Lower lobe of right lung (tissue), 2 donors: ENCODE measurements around the gene TSN. TPM values are rescaled to one million over a fixed set of nuclear protein-coding genes. Genes with fewer than 3 reads are reported as not detected.

Experiments used
- ATAC-seq, 2 donors: fragments of 200-7000 bp; cut with Tn5 transposase; one replicate each; pipeline ENCODE4 v1.9.1; 2020 to 2022; ENCODE audit warnings: mild to moderate bottlenecking in 2 of 2, moderate library complexity in 2 of 2
- DNase-seq: peaks from one replicate; pipeline ENCODE4 v3.0.0-alpha.2; 2020
- H3K27ac ChIP-seq: fragments of 200-600 bp; one replicate; pipeline ENCODE4 v1.8.0; 2022
- H3K27me3 ChIP-seq: fragments of 200-600 bp; one replicate; pipeline ENCODE4 v1.8.0; 2022; ENCODE audit warnings: low read depth
- H3K36me3 ChIP-seq: fragments of 200-600 bp; one replicate; pipeline ENCODE4 v1.8.0; 2022; ENCODE audit warnings: mild to moderate bottlenecking
- H3K4me1 ChIP-seq: fragments of 200-600 bp; one replicate; pipeline ENCODE4 v1.8.0; 2022
- H3K4me3 ChIP-seq: fragments of 200-600 bp; one replicate; pipeline ENCODE4 v1.8.0; 2022; ENCODE audit warnings: mild to moderate bottlenecking
- H3K9me3 ChIP-seq: fragments of 200-600 bp; one replicate; pipeline ENCODE4 v1.8.0; 2022
- intact Hi-C: fragments of 100-400 bp; cut with DNase I; formaldehyde crosslinking; loops from one replicate; pipeline ENCODE4 v1.11.0; 2022
- total RNA-seq: library from RNA; stranded (reverse); fragmentation: NEBNext Ultra II Directional; extraction: Animal tissue kit (Norgen Biotek cat#: 25700); gene quantifications from one replicate; pipeline ENCODE4 v1.2.1, GENCODE V29; 2021
- TF ChIP-seq, protein P1 (sequence below): fragments of 200-600 bp; IDR thresholded peaks from one replicate; pipeline ENCODE4 v1.8.0; 2022; ENCODE audit warnings: antibody characterized with exemption, mild to moderate bottlenecking
- donor health status: DM: no; HTN: yes; CAD: no; lungs with severe emphysema.

The TSN gene
- total RNA-seq, 1 donor from 2014 or later = 36.2 TPM

DNA sequence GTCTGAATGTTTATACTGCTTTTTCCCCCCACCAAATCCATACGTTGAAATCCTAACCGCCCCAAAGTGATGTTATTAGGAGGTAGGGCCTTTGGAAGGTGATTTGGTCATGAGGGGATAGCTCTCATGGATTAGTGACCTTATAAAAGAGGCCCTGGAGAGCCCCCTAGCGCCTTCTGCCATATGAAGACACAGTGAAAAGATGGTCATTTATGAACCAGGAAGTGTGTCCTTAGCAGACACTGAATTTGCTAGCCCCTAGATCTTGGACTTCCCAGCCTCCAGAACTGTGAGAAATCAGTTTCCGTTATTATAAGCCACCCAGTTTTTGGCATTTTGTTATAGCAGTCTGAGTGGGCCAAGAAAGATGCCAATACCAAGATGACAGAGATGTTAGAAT, 7.2 kb upstream of the TSN start:
- no peaks in the 10 kb centered on the region for H3K27me3 ChIP-seq
- no peaks in the 10 kb centered on the region for H3K9me3 ChIP-seq
- H3K4me1 ChIP-seq = no peaks in the 10 kb centered on the region
- intact Hi-C loops = no loop called here
- H3K27ac ChIP-seq = no peak overlapping the region
- H3K36me3 ChIP-seq = no peaks in the 10 kb centered on the region
- no peak overlapping the region for H3K4me3 ChIP-seq
- no peak for DNase-seq
- TF ChIP-seq, protein P1, sequence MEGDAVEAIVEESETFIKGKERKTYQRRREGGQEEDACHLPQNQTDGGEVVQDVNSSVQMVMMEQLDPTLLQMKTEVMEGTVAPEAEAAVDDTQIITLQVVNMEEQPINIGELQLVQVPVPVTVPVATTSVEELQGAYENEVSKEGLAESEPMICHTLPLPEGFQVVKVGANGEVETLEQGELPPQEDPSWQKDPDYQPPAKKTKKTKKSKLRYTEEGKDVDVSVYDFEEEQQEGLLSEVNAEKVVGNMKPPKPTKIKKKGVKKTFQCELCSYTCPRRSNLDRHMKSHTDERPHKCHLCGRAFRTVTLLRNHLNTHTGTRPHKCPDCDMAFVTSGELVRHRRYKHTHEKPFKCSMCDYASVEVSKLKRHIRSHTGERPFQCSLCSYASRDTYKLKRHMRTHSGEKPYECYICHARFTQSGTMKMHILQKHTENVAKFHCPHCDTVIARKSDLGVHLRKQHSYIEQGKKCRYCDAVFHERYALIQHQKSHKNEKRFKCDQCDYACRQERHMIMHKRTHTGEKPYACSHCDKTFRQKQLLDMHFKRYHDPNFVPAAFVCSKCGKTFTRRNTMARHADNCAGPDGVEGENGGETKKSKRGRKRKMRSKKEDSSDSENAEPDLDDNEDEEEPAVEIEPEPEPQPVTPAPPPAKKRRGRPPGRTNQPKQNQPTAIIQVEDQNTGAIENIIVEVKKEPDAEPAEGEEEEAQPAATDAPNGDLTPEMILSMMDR = no peak
- ATAC-seq = no peak

DNA sequence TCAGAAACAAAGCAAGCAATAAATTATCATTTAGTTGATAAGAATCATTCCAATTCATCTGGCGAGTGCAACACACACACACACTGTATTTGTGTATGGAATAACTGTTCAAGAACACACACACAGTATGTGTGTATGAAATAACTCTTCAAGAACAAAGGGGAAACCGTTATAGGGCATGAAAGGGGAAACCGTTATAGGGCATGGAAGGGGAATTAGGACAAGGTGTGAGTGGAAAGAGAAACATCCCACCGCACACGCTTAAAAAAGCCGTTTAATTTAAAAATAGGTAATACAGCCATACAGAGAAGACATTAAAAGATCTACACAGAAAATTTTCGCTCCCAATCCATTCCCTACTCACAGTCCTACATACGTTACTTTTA, 607 bp upstream of the TSN start:
- intact Hi-C loops = no loop called here
- peaks cover 20% of the 10 kb centered on the region for H3K36me3 ChIP-seq
- H3K4me1 ChIP-seq = peaks cover 25% of the 10 kb centered on the region
- H3K9me3 ChIP-seq = no peaks in the 10 kb centered on the region
- ATAC-seq (no peak), DNase-seq (no peak)
- TF ChIP-seq, protein P1 = no peak
- peak overlapping the region; percentile 85 for H3K4me3 ChIP-seq
- H3K27ac ChIP-seq = no peak overlapping the region
- no peaks in the 10 kb centered on the region for H3K27me3 ChIP-seq

DNA sequence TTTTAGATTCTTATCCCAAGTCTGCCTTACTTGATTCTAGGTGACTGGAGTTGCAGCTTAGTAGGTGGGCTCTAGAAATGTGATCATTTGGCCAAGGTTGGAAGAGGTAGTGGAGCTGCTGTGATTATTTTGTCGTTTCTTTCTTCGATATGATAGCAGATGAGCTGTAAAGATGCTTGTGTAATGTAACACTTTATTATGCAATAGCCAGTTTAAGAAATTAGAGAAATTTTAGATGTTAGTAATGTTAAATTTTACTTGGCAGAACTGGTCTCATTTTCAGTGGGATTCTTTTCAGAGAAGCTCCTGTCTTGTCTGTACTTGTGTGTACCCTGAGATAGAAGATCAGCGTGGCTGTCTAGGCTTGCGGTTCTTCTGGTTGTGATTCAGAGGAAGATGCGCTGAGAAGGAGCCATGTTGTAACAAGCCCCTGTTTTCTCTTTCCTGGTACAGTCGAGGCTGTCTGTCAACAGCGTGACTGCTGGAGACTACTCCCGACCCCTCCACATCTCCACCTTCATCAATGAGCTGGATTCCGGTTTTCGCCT, 9.3 kb downstream of the TSN start:
- Histone ChIP-seq H3K27ac (no peak overlapping the region), H3K36me3 (peaks cover 97% of the 10 kb centered on the region), H3K4me3 (no peak overlapping the region), H3K4me1 (no peaks in the 10 kb centered on the region), H3K27me3 (no peaks in the 10 kb centered on the region), H3K9me3 (no peaks in the 10 kb centered on the region)
- TF ChIP-seq, protein P1 = no peak
- intact Hi-C loops = no loop called here
- DNase-seq = no peak
- no peak for ATAC-seq

DNA sequence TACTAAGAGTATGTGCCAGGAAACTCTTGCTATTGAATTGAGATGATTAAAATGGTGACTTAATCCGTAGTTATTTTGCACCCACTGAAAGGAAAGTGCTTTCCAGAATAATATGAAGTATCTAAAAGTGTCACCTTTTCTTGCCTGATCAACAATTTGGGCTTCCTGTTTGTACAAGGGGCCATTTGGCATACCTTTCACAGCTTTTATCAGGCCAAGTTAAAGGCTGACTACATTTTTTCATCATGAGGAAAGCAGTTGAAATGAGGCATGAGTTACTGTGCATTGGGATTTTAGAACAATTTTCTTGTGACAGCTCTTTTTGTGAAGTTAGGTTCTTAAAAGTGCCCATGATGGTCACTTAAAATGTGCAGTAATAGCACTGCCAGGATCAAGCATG, 11.2 kb downstream of the TSN start:
- DNase-seq (no peak), ATAC-seq (no peak)
- Histone ChIP-seq H3K4me3 (no peak overlapping the region), H3K27ac (no peak overlapping the region), H3K27me3 (no peaks in the 10 kb centered on the region), H3K9me3 (no peaks in the 10 kb centered on the region), H3K4me1 (no peaks in the 10 kb centered on the region), H3K36me3 (peaks cover 79% of the 10 kb centered on the region)
- intact Hi-C loops = no loop called here
- TF ChIP-seq, protein P1 = no peak

DNA sequence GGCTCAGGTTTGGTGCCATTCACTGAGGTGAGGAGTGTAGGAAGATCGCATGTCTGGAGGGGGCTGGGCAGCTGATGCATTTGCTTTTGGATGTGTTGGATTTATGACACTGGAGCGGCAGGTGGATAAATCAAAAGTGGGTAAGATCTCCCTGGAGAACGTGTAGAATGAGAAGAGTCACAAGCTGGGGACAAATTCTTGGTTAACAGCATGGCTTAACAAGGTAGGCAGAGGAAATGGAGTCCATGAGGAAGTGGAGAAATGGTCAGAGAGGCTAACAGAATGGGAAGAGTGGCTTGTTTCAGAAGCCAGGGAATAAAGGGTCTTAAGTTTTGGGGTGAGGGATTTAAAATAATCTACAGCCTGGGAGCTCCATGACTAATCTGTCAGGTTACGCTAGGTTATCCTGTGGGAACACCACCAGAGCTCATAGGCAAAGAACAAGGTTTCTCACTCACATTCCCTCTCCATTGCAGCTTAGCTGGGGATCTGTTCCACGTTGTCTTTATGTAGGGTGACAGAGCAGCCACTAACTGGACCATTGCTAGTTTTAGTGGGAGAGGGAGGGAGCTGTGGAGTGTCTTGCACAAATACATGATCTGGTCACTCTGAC, 12.8 kb downstream of the TSN start:
- TF ChIP-seq, protein P1 = no peak
- H3K9me3 ChIP-seq = no peaks in the 10 kb centered on the region
- no peaks in the 10 kb centered on the region for H3K27me3 ChIP-seq
- DNase-seq (no peak), ATAC-seq (no peak)
- H3K4me1 ChIP-seq = no peaks in the 10 kb centered on the region
- H3K36me3 ChIP-seq = peaks cover 62% of the 10 kb centered on the region
- intact Hi-C loops = no loop called here
- no peak overlapping the region for H3K27ac ChIP-seq
- H3K4me3 ChIP-seq = no peak overlapping the region
